H1 (cell line): ENCODE data around the gene FAM162A. TPM values are rescaled to one million over a fixed set of nuclear protein-coding genes. Genes with fewer than 3 reads are reported as not detected.

Source experiments
- CTCF ChIA-PET: fragments of 300-600 bp; sonication (Branson Sonifier 250); formaldehyde crosslinking; loops from one replicate; lab custom pipeline; 2021; ENCODE audit not compliant: partially characterized antibody; lab: Charles Lee
- POLR2A ChIA-PET: fragments of 300-600 bp; sonication (Branson Sonifier 250); formaldehyde crosslinking; loops from one replicate; lab custom pipeline; 2021; ENCODE audit warnings: inconsistent platforms; ENCODE audit not compliant: partially characterized antibody; lab: Charles Lee
- DNase-seq, 2 experiments: peaks; one replicate each; pipeline versions ENCODE4 v3.0.0 to v3.0.0-alpha.2; 2010 to 2022; ENCODE audit warnings: low spot score in 2 of 2, low read depth in 1 of 2, mixed read lengths in 1 of 2
- FAIRE-seq: peaks from 2 replicates; lab custom pipeline; 2011; peaks lifted over from hg19 to GRCh38; lab: Jason Lieb, UNC
- H2AFZ ChIP-seq: 2 replicates; pipeline ENCODE4 v1.8.1; 2012; ENCODE audit warnings: low read length, inconsistent platforms
- H2AK5ac ChIP-seq: 2 replicates; pipeline ENCODE4 v1.6.1; 2013; ENCODE audit warnings: low read depth, low read length
- H2BK120ac ChIP-seq: replicated peaks from 2 replicates; pipeline ENCODE3; 2013; ENCODE audit warnings: low read depth, low read length, inconsistent platforms
- H2BK12ac ChIP-seq: 2 replicates; pipeline ENCODE4 v1.6.1; 2013; ENCODE audit warnings: low read depth, low read length
- H2BK15ac ChIP-seq: 2 replicates; pipeline ENCODE4 v1.6.1; 2013; ENCODE audit warnings: low read length
- H2BK20ac ChIP-seq: 2 replicates; pipeline ENCODE4 v1.6.1; 2013; ENCODE audit warnings: low read length
- H2BK5ac ChIP-seq: 2 replicates; pipeline ENCODE4 v1.6.1; 2013; ENCODE audit warnings: low read depth, low read length
- H3K14ac ChIP-seq: 2 replicates; pipeline ENCODE4 v1.6.1; 2013; ENCODE audit warnings: inconsistent platforms; ENCODE audit not compliant: insufficient read length
- H3K18ac ChIP-seq: 2 replicates; pipeline ENCODE4 v1.6.1; 2013; ENCODE audit warnings: low read length; ENCODE audit errors: extremely low read depth
- H3K23ac ChIP-seq: 2 replicates; pipeline ENCODE4 v1.6.1; 2013; ENCODE audit warnings: inconsistent platforms; ENCODE audit not compliant: insufficient read length
- H3K23me2 ChIP-seq: 2 replicates; pipeline ENCODE4 v1.6.1; 2013; ENCODE audit warnings: low read depth, low read length
- H3K27ac ChIP-seq: 2 replicates; pipeline ENCODE4 v1.6.1; 2011; ENCODE audit warnings: low read depth, low read length, inconsistent platforms
- H3K27me3 ChIP-seq, 4 experiments: replicated peaks in 1 of 4; 1 replicate in 1 of 4; 2 replicates in 3 of 4; pipeline versions ENCODE4 v1.6.1 to v1.8.1; 2011 to 2013; ENCODE audit warnings: low read length in 3 of 4, mild to moderate bottlenecking in 3 of 4, inconsistent platforms in 2 of 4, mixed read lengths in 2 of 4, moderate library complexity in 1 of 4; ENCODE audit not compliant: control insufficient read depth in 3 of 4, insufficient read depth in 3 of 4; ENCODE audit errors: extremely low read depth in 1 of 4
- H3K36me3 ChIP-seq, 4 experiments: 2 replicates each; pipeline versions ENCODE4 v1.6.1 to v1.8.1; 2011 to 2013; ENCODE audit warnings: mild to moderate bottlenecking in 4 of 4, low read length in 3 of 4, moderate library complexity in 2 of 4, control low read depth in 1 of 4, inconsistent platforms in 1 of 4; ENCODE audit not compliant: insufficient read depth in 4 of 4, control insufficient read depth in 2 of 4
- H3K4ac ChIP-seq: replicated peaks from 2 replicates; pipeline ENCODE3; 2013; ENCODE audit warnings: low read length, low read depth, mixed read lengths, inconsistent platforms; ENCODE audit not compliant: insufficient read length
- H3K4me1 ChIP-seq, 4 experiments: replicated peaks in 1 of 4; 1 replicate in 1 of 4; 2 replicates in 3 of 4; pipeline versions ENCODE4 v1.6.1 to v1.8.1; 2011 to 2013; ENCODE audit warnings: low read length in 3 of 4, inconsistent platforms in 2 of 4, mixed read lengths in 1 of 4; ENCODE audit not compliant: insufficient read depth in 4 of 4, control insufficient read depth in 3 of 4
- H3K4me2 ChIP-seq, 2 experiments: 2 replicates each; pipeline versions ENCODE4 v1.6.1 to v1.8.1; 2011 to 2013; ENCODE audit warnings: low read depth in 2 of 2, low read length in 2 of 2, control low read depth in 1 of 2, inconsistent platforms in 1 of 2, mild to moderate bottlenecking in 1 of 2; ENCODE audit not compliant: insufficient read depth in 1 of 2
- H3K4me3 ChIP-seq, 4 experiments: fragments of 200-600, 300-600 bp in 1 of 4; sonication (generic), shearing (Covaris generic), sonication (Bioruptor Twin) in 1 of 4; 2 replicates each; pipeline versions ENCODE4 v1.5.1 to v1.8.1; 2011 to 2016; ENCODE audit warnings: low read length in 4 of 4, low read depth in 3 of 4, control low read depth in 2 of 4, inconsistent platforms in 2 of 4, mild to moderate bottlenecking in 2 of 4, mixed read lengths in 1 of 4, moderate library complexity in 1 of 4; ENCODE audit not compliant: insufficient read depth in 2 of 4; ENCODE audit errors: extremely low read depth in 1 of 4
- H3K56ac ChIP-seq: replicated peaks from 2 replicates; pipeline ENCODE3; 2013; ENCODE audit warnings: low read depth, mild to moderate bottlenecking, mixed read lengths, low read length, inconsistent platforms; ENCODE audit not compliant: insufficient read length
- H3K79me1 ChIP-seq: 2 replicates; pipeline ENCODE4 v1.6.1; 2013; ENCODE audit warnings: low read depth, low read length, control low read depth
- H3K79me2 ChIP-seq, 2 experiments: 2 replicates each; pipeline versions ENCODE4 v1.6.1 to v1.8.1; 2012 to 2013; ENCODE audit warnings: low read length in 2 of 2, mild to moderate bottlenecking in 2 of 2, inconsistent platforms in 1 of 2; ENCODE audit not compliant: insufficient read depth in 2 of 2, control insufficient read depth in 1 of 2
- H3K9ac ChIP-seq, 4 experiments: replicated peaks in 1 of 4; 1 replicate in 1 of 4; 2 replicates in 3 of 4; pipeline versions ENCODE4 v1.6.1 to v1.8.1; 2011 to 2013; ENCODE audit warnings: low read depth in 3 of 4, low read length in 3 of 4, control low read depth in 2 of 4, mild to moderate bottlenecking in 2 of 4, moderate library complexity in 2 of 4, inconsistent platforms in 1 of 4; ENCODE audit errors: extremely low read depth in 1 of 4
- H3K9me3 ChIP-seq, 2 experiments: 2 replicates each; pipeline versions ENCODE4 v1.6.1 to v1.8.1; 2012 to 2013; ENCODE audit warnings: mild to moderate bottlenecking in 2 of 2, moderate library complexity in 2 of 2, control low read depth in 1 of 2, inconsistent platforms in 1 of 2, low read depth in 1 of 2, low read length in 1 of 2, mixed read lengths in 1 of 2; ENCODE audit not compliant: insufficient read depth in 2 of 2
- H4K20me1 ChIP-seq, 2 experiments: replicated peaks in 1 of 2; 2 replicates each; pipeline versions ENCODE3 to v1.8.1; 2011 to 2013; ENCODE audit warnings: inconsistent platforms in 2 of 2, low read length in 2 of 2, mild to moderate bottlenecking in 1 of 2; ENCODE audit not compliant: insufficient read depth in 2 of 2, control insufficient read depth in 1 of 2
- H4K5ac ChIP-seq: 2 replicates; pipeline ENCODE4 v1.6.1; 2013; ENCODE audit warnings: low read length, low read depth, mixed read lengths, inconsistent platforms; ENCODE audit not compliant: insufficient read length
- H4K8ac ChIP-seq: 2 replicates; pipeline ENCODE4 v1.8.0; 2013; ENCODE audit warnings: mild to moderate bottlenecking, moderate library complexity, low read length, inconsistent platforms; ENCODE audit not compliant: insufficient read depth; ENCODE audit errors: extremely low read depth
- H4K91ac ChIP-seq: replicated peaks from 2 replicates; pipeline ENCODE3; 2013; ENCODE audit warnings: low read length, mixed read lengths, inconsistent platforms; ENCODE audit not compliant: insufficient read length
- CHD1 ChIP-seq: IDR thresholded peaks from 2 replicates; pipeline ENCODE4 v1.6.1; 2012; ENCODE audit warnings: low read depth, low read length, improper control_type of control experiment
- EZH2 ChIP-seq: fragments of 200-600 bp; sonication (generic); IDR thresholded peaks from 2 replicates; pipeline ENCODE4 v1.7.1; 2012; ENCODE audit warnings: low read depth, mild to moderate bottlenecking, moderate library complexity, low read length, inconsistent platforms; ENCODE audit not compliant: severe bottlenecking
- WGBS, 2 experiments: shearing (Covaris generic) in 1 of 2; methylation state at CpG; one replicate each; pipeline versions ENCODE4 v1.1.6 to v1.1.7; 2013 to 2015; ENCODE audit warnings: low lambda C conversion rate in 2 of 2, mixed read lengths in 2 of 2, inconsistent platforms in 1 of 2, low coverage in 1 of 2, missing lambda C conversion rate in 1 of 2; ENCODE audit not compliant: insufficient replicate concordance in 2 of 2, insufficient coverage in 1 of 2, insufficient read length in 1 of 2; ENCODE audit errors: extremely low coverage in 1 of 2, missing lambda C conversion rate in 1 of 2; 5-methylcytosine and 5-hydroxymethylcytosine counted together
- polyA plus RNA-seq, 7 experiments: library from polyadenylated mRNA; depleted of rRNA in 3 of 7; stranded (reverse) in 5 of 7; unstranded in 2 of 7; fragments of >200 nt in 5 of 7; fragments of 200-250 nt in 2 of 7; gene quantifications; 1 replicate in 5 of 7; 2 replicates in 1 of 7; 4 replicates in 1 of 7; pipeline versions ENCODE4 v1.2.1 to v1.2.3, GENCODE V29; 2011 to 2013; ENCODE audit warnings: missing spikeins in 2 of 7, mixed read lengths in 2 of 7
- total RNA-seq: library from RNA; stranded (reverse); fragmentation: NEBNext Ultra II Directional; extraction: Animal tissue kit (Norgen Biotek cat#: 25700); gene quantifications from 2 replicates; pipeline ENCODE4 v1.2.1, GENCODE V29; 2021

FAM162A gene
- total and polyA plus RNA-seq, 2 of the 8 experiments (the other 6 are each of a cell fraction or from before 2014, with no cell fraction given) = 38.2 to 59.7 TPM

GRCh38 chr3:122343654-122344053, 40.3 kb upstream of the FAM162A start:
- no peak overlapping the region for H3K4me2 ChIP-seq
- H2AFZ ChIP-seq = no peak overlapping the region
- H3K36me3 ChIP-seq = no peaks in the 10 kb centered on the region
- TF ChIP-seq EZH2 (no peak), CHD1 (no peak)
- H3K27ac ChIP-seq = no peak overlapping the region
- H2BK15ac ChIP-seq = no peak overlapping the region
- H3K23me2 ChIP-seq = no peaks in the 10 kb centered on the region
- H2BK5ac ChIP-seq = no peak overlapping the region
- ChIA-PET POLR2A (no interaction called here), CTCF (no interaction called here)
- no peaks in the 10 kb centered on the region for H3K79me2 ChIP-seq
- no peak overlapping the region for H2BK20ac ChIP-seq
- DNase-seq (no peak), FAIRE-seq (no peak)
- H3K23ac ChIP-seq = no peak overlapping the region
- H2BK12ac ChIP-seq = no peak overlapping the region
- no peak overlapping the region for H4K5ac ChIP-seq
- H3K9me3 ChIP-seq = no peaks in the 10 kb centered on the region; a peak in 1 of 4 replicates
- H3K4me1 ChIP-seq = no peaks in the 10 kb centered on the region
- H3K79me1 ChIP-seq = no peaks in the 10 kb centered on the region
- no peaks in the 10 kb centered on the region for H3K27me3 ChIP-seq
- no peak overlapping the region for H4K8ac ChIP-seq
- H4K20me1 ChIP-seq = no peaks in the 10 kb centered on the region
- no peak overlapping the region for H4K91ac ChIP-seq
- no peak overlapping the region for H3K4ac ChIP-seq
- H2BK120ac ChIP-seq = no peak overlapping the region
- H2AK5ac ChIP-seq = no peak overlapping the region
- no peak overlapping the region for H3K4me3 ChIP-seq
- no peak overlapping the region for H3K14ac ChIP-seq
- 84% methylated on average over 2 of the region's 2 CpGs; no CpG with 5 or more reads in 1 of the 2 experiments for WGBS, 2 experiments
- H3K9ac ChIP-seq = no peak overlapping the region
- no peak overlapping the region for H3K56ac ChIP-seq
- H3K18ac ChIP-seq = no peak overlapping the region
